Lower leg skin (tissue), 4 donors: ENCODE measurements around the gene TCF20. TPM values are rescaled to one million over a fixed set of nuclear protein-coding genes. Genes with fewer than 3 reads are reported as not detected.
A peak's percentile ranks its signal among the peaks of the same experiment; 100 is the strongest.

Experiments used
- DNase-seq, 2 donors: peaks; one replicate each; pipeline ENCODE4 v3.0.0-alpha.2; 2019; ENCODE audit warnings: low spot score in 2 of 2
- H3K4me3 ChIP-seq: fragments of 200-600 bp; sonication (generic); 2 replicates; pipeline ENCODE4 v1.5.1; 2017; ENCODE audit warnings: mild to moderate bottlenecking, low read depth; ENCODE audit not compliant: poor library complexity, severe bottlenecking
- CTCF ChIP-seq, 3 donors: fragments of 450-650 bp; IDR thresholded peaks; one replicate each; pipeline ENCODE4 v1.5.1; 2016; ENCODE audit warnings: antibody characterized with exemption in 3 of 3, mild to moderate bottlenecking in 3 of 3, moderate library complexity in 2 of 3
- POLR2A ChIP-seq, 2 donors: fragments of 450-650 bp; IDR thresholded peaks; one replicate each; pipeline ENCODE4 v1.6.1; 2016 to 2017; ENCODE audit warnings: antibody characterized with exemption in 2 of 2, mild to moderate bottlenecking in 1 of 2, moderate library complexity in 1 of 2
- WGBS, 2 donors: methylation state at CpG; one replicate each; pipeline ENCODE4 v1.1.5; 2018; 5-methylcytosine and 5-hydroxymethylcytosine counted together
- intact Hi-C: fragments of 100-400 bp; cut with DNase I; formaldehyde crosslinking; loops from one replicate; pipeline ENCODE4 v1.15.0; 2023; ENCODE audit warnings: low total_unique reads
- total RNA-seq, 4 donors: library from RNA; depleted of rRNA; stranded (reverse); fragments of >200 nt; gene quantifications; one replicate each; pipeline ENCODE4 v1.1.0, GENCODE V29; 2016

Gene TCF20
- total RNA-seq, 4 donors from 2014 or later, result 51.1 to 62.3 (median 58.4) TPM

- 6 to 8% methylated on average over 9 of the region's 9 CpGs for whole genome bisulfite sequencing, 2 donors
- DNase-seq, result peak in 1 of 2 donors; percentile 26
- intact Hi-C loops, result no loop called here
- peak overlapping the region; percentile 93 for H3K4me3 ChIP-seq
- TF ChIP-seq CTCF (IDR thresholded peaks at IDR 0.05), result no peak
- no peak for TF ChIP-seq POLR2A (IDR thresholded peaks at IDR 0.05)
Observed at GRCh38 chr22:42268852-42269410, 1.5 kb downstream of the TCF20 start.

GRCh38 chr22:42265321-42265720, 5.1 kb downstream of the TCF20 start:
- H3K4me3 ChIP-seq, result no peak overlapping the region
- DNase-seq, result no peak
- TF ChIP-seq CTCF (IDR thresholded peaks at IDR 0.05), result no peak
- no peak for TF ChIP-seq POLR2A (IDR thresholded peaks at IDR 0.05)
- intact Hi-C loops, result no loop called here
- 84 to 96% methylated on average over 2 of the region's 2 CpGs for WGBS, 2 donors

GRCh38 chr22:42263944-42264343, 6.5 kb downstream of the TCF20 start:
- TF ChIP-seq POLR2A (IDR thresholded peaks at IDR 0.05) (no peak), CTCF (IDR thresholded peaks at IDR 0.05) (no peak)
- WGBS, 2 donors, result 82 to 91% methylated on average over 5 of the region's 5 CpGs
- no peak for DNase-seq
- intact Hi-C loops, result no loop called here
- no peak overlapping the region for H3K4me3 ChIP-seq

GRCh38 chr22:42262964-42263363, 7.5 kb downstream of the TCF20 start:
- no peak overlapping the region for H3K4me3 ChIP-seq
- TF ChIP-seq POLR2A (IDR thresholded peaks at IDR 0.05), result no peak
- 61 to 79% methylated on average over 4 of the region's 4 CpGs for WGBS, 2 donors
- intact Hi-C loops, result no loop called here
- no peak for DNase-seq

- intact Hi-C loops, result no loop called here
- no peak for TF ChIP-seq CTCF (IDR thresholded peaks at IDR 0.05)
Observed at GRCh38 chr22:42261296-42261695, 9.2 kb downstream of the TCF20 start.

GRCh38 chr22:42258126-42258525, 12.3 kb downstream of the TCF20 start:
- no peak for DNase-seq
- WGBS, 2 donors, result 89 to 92% methylated on average over 5 of the region's 5 CpGs
- intact Hi-C loops, result no loop called here
- TF ChIP-seq POLR2A (IDR thresholded peaks at IDR 0.05) (no peak), CTCF (IDR thresholded peaks at IDR 0.05) (no peak)
- no peak overlapping the region for H3K4me3 ChIP-seq

More at GRCh38 chr22:42261296-42261695, 9.2 kb downstream of the TCF20 start:
- H3K4me3 ChIP-seq, result no peak overlapping the region
- DNase-seq, result no peak
- WGBS, 2 donors, result 53 to 67% methylated on average over 1 of the region's 1 CpG
